NCI-H345 treated with DMSO at 0.1 percent for 48 hours (cell line): ENCODE data around the gene POLR1E.
"Not testable (repeated sequence)": the region's sequence is repeated elsewhere in the genome, so short reads cannot be mapped to it uniquely, and the experiment has no call there.

Experiments
- DNase-seq: peaks from one replicate; lab custom pipeline; 2025; ENCODE audit not compliant: unreplicated experiment; lab: John Stamatoyannopoulos, UW

Gene POLR1E

GRCh38 chr9:37501957-37502596, 16.3 kb downstream of the POLR1E start:
- no peak for DNase-seq

- no peak for DNase-seq
Observed at GRCh38 chr9:37503736-37504135, 18.0 kb downstream of the POLR1E start.

GRCh38 chr9:37504605-37505004, 18.9 kb downstream of the POLR1E start:
- no peak for DNase-seq

- DNase-seq: no peak
Observed at GRCh38 chr9:37507566-37508134, 21.9 kb downstream of the POLR1E start.

GRCh38 chr9:37508135-37508833, 22.5 kb downstream of the POLR1E start:
- DNase-seq: no peak

GRCh38 chr9:37508834-37509206, 23.1 kb downstream of the POLR1E start:
- no peak for DNase-seq

- DNase-seq: no peak
Observed at GRCh38 chr9:37509536-37509935, 23.8 kb downstream of the POLR1E start.

- DNase-seq: not testable (repeated sequence)
Observed at GRCh38 chr9:37510053-37510452, 24.3 kb downstream of the POLR1E start.

GRCh38 chr9:37511016-37512010, 25.6 kb downstream of the POLR1E start:
- DNase-seq: no peak

GRCh38 chr9:37512437-37512836, 26.7 kb downstream of the POLR1E start:
- no peak for DNase-seq

GRCh38 chr9:37514415-37514814, 28.7 kb downstream of the POLR1E start:
- DNase-seq: not testable (repeated sequence)

GRCh38 chr9:37514999-37515398, 29.3 kb downstream of the POLR1E start:
- DNase-seq: no peak

GRCh38 chr9:37515620-37516258, 30.0 kb downstream of the POLR1E start:
- DNase-seq: no peak

GRCh38 chr9:37517923-37518322, 32.2 kb downstream of the POLR1E start:
- no peak for DNase-seq

GRCh38 chr9:37520641-37521040, 34.9 kb downstream of the POLR1E start:
- no peak for DNase-seq

GRCh38 chr9:37521111-37521510, 35.4 kb downstream of the POLR1E start:
- DNase-seq: no peak

- DNase-seq: no peak
Observed at GRCh38 chr9:37522971-37523370, 37.2 kb downstream of the POLR1E start.

GRCh38 chr9:37523916-37524315, 38.2 kb downstream of the POLR1E start:
- DNase-seq: no peak

- DNase-seq: no peak
Observed at GRCh38 chr9:37528652-37529471, 43.1 kb downstream of the POLR1E start.

- no peak for DNase-seq
Observed at GRCh38 chr9:37531699-37532098, 46.0 kb downstream of the POLR1E start.
